Thyroid gland (tissue), 4 donors: Measurements from ENCODE around the gene DACH2.

ENCODE experiments used
- POLR2A ChIP-seq, 2 donors: fragments of 450-650 bp; IDR thresholded peaks; one replicate each; pipeline ENCODE4 v1.6.1; 2017; ENCODE audit warnings: antibody characterized with exemption in 2 of 2, mild to moderate bottlenecking in 2 of 2, moderate library complexity in 1 of 2
- TF ChIP-seq, protein P1 (sequence below), 6 experiments: fragments of 200-600 bp in 3 of 6; fragments of 450-650 bp in 3 of 6; sonication (generic) in 3 of 6; IDR thresholded peaks; one replicate each; pipeline ENCODE4 v1.5.1; 2016 to 2019; ENCODE audit warnings: antibody characterized with exemption in 6 of 6, mild to moderate bottlenecking in 2 of 6, inconsistent platforms in 1 of 6, moderate library complexity in 1 of 6

DNA sequence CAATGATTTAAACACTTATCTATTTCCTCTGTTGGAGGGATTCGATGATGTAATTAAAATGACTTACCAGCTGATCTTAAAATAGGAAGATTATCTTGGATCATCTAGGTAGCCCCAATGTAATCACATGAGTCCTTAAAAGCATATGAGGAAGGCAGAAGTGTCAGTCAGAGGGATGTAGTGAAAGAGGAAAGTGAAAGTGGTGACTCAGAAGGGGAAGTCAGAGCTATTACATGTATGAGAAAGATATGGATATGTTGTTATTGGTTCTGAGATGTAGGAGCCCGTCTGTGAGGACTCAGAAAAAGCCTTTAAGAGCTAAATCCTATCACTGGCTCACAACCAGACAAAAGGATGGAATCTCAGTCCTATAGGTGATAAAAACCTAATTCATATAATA is 456.4 kb downstream of the DACH2 start:
- TF ChIP-seq, protein P1, sequence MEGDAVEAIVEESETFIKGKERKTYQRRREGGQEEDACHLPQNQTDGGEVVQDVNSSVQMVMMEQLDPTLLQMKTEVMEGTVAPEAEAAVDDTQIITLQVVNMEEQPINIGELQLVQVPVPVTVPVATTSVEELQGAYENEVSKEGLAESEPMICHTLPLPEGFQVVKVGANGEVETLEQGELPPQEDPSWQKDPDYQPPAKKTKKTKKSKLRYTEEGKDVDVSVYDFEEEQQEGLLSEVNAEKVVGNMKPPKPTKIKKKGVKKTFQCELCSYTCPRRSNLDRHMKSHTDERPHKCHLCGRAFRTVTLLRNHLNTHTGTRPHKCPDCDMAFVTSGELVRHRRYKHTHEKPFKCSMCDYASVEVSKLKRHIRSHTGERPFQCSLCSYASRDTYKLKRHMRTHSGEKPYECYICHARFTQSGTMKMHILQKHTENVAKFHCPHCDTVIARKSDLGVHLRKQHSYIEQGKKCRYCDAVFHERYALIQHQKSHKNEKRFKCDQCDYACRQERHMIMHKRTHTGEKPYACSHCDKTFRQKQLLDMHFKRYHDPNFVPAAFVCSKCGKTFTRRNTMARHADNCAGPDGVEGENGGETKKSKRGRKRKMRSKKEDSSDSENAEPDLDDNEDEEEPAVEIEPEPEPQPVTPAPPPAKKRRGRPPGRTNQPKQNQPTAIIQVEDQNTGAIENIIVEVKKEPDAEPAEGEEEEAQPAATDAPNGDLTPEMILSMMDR (IDR thresholded peaks at IDR 0.05): no peak
- no peak for TF ChIP-seq POLR2A (IDR thresholded peaks at IDR 0.05)
